GM18873 (cell line): ENCODE measurements around the gene TOGARAM2.

ENCODE experiments used
- ATAC-seq: cut with Tn5 transposase; IDR thresholded peaks from one replicate; pipeline ENCODE4 v1.9.1; 2021; ENCODE audit warnings: mild to moderate bottlenecking, moderate library complexity, moderate number of reproducible peaks; ENCODE audit not compliant: unreplicated experiment, low FRiP score

Gene TOGARAM2

DNA sequence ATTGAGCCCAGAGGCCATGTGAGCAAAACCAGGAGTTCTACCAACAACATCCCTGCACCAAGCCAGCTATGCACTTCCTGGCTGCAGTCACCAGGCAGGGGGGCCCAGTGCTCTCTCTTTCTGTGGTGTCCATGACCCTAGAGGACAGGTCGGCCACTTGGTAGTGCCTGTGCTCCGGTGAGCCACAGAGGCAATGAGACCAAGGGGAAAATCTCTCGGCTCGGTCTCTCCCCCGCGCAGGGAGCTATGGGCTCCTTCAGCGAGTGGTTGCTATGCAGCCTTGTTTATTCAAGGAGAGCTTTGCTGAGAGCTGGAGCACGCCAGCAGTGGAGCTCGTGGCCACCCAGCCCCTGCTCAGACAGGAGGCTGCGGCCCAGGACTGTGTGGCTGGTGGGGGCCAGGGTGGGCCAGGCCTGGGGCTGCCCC lies at the start of gene TOGARAM2:
TSS of gene TOGARAM2 (plus strand) at position 283 of the 426 bp plus-strand sequence. CDS start 13,537 bp downstream, outside the sequence.
- no peak for ATAC-seq

- no peak for ATAC-seq
These were observed 46.3 kb upstream of the TOGARAM2 start for GRCh38 chr2:28934769-28935168.

DNA sequence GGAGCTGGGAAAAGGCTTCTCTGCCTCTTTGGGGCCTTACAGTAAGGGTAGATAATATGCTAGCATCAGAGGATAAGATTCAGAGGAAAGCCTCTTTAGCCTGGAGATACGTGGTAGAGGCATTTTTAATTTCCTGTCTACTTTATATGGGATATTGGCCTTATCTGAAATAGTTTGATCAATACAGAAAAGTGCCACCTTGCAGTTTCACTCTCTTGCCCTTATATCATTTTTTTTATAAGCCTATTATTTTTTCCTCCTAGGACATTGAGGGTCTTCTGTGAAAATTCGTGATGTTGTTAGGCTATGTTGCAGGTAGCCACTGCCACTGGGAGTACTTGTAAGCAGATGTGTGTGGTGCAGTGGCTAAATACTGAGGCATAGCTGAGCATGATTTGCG lies 40.1 kb upstream of the TOGARAM2 start:
- no peak for ATAC-seq

- no peak for ATAC-seq
These were observed 36.4 kb upstream of the TOGARAM2 start for GRCh38 chr2:28944535-28945248.

GRCh38 chr2:28948160-28948559 lies 32.9 kb upstream of the TOGARAM2 start:
- no peak for ATAC-seq

DNA sequence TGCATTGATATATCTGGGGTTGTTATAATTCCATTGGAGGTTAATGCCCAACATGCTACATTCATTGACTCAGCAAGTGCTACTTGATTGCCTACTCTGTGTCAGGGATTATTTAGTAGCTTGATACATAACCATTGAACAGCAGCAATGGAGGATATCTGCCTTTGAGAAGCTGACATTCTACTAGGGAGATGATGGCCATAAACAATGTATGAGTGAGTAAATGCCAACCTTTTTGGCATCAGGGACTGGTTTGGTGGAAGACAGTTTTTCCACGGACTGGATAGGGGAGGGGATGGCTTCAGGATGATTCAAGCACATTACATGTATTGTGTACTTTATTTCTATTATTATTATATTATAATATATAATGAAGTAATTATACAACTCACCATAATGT lies 31.9 kb upstream of the TOGARAM2 start:
- ATAC-seq, result no peak

DNA sequence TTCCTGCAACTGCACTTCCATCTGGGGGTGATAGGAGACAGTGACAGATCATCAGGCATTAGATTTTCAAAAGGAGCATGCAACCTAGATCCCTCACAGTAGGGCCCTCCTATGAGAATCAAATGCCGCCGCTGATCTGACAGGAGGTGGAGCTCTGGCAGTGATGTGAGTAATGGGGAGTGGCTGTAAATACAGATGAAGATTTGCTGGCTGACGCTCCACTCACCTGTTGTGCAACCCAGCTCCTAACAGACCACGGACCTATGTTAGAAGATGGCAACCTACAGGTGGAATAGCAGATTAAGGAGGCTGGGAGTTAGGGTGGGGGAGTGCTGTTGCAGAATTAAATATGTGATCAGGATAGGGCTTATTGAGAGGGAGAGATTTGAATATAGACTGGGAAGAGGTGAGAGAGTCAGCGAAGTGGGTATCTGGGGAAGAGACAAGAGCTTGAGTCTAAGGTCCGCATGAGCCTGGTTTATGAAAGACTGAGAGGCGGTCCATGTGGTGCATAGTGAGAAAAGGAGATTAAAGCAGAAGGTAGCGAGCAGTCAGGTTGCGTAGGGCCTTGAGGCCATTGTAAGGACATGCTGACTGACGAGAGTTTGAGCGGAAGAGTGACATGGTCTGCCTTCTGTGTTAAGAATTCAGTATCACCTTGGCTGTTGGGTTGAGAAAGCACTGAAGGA lies 31.3 kb upstream of the TOGARAM2 start:
- ATAC-seq, result no peak

DNA sequence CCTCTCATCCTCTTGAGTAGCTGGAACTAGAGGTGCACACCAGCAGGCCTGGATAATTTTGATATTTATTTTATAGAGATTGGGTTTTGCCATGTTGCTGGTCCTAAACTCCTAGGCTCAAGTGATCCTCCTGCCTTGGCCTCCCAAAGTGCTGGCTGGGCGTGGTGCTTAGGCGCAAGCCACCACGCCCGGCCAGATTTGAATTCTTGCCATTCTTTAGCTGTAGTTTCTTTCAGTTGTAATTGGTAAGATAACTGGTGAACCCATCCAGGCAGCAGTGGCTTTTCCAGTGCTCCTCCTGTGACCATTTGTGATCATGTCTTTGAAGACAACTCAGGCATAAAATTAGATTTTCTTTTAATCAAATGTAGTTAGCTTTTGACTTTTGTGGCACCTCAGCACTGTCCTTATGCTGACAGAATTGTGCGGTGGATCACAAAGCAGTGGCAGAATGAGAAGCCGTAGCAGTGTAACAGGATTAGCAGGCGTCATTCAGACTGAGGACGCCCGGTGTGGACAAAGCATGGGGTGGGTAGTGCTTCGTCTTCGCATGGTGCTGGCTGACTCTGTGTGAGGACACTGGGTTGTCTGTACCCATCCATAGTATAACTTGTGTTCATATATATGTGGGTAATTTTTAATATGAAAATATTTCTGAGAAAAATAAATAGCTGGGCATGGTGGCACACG lies 30.0 kb upstream of the TOGARAM2 start:
- ATAC-seq, result no peak

GRCh38 chr2:28951910-28952835 lies 28.9 kb upstream of the TOGARAM2 start:
- no peak for ATAC-seq

GRCh38 chr2:28952836-28953211 lies 28.3 kb upstream of the TOGARAM2 start:
- ATAC-seq, result no peak

DNA sequence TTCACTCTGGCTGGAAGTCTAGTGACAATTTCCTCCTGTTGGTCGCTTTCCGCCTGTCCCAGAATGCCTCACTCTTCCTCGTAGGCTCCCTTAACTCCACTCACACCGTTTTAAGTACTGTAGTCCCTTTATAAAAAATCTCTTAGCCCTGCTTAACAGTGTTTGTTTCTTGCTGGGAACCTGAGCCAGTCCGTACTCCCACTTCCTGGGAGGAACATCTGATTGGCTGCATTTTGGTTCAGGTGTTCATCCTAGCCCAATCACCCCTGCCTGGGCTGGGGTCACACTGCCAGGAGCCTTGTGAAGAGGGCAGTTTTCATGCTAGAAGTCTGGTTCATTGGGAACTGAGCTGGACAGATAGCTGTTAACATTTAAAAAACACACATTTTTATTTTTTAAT lies 25.6 kb upstream of the TOGARAM2 start:
- no peak for ATAC-seq

GRCh38 chr2:28956415-28956826 lies 24.7 kb upstream of the TOGARAM2 start:
- ATAC-seq, result no peak

- no peak for ATAC-seq
These were observed 24.2 kb upstream of the TOGARAM2 start for GRCh38 chr2:28956890-28957289.

- ATAC-seq, result no peak
These were observed 22.4 kb upstream of the TOGARAM2 start for GRCh38 chr2:28958689-28959088.

DNA sequence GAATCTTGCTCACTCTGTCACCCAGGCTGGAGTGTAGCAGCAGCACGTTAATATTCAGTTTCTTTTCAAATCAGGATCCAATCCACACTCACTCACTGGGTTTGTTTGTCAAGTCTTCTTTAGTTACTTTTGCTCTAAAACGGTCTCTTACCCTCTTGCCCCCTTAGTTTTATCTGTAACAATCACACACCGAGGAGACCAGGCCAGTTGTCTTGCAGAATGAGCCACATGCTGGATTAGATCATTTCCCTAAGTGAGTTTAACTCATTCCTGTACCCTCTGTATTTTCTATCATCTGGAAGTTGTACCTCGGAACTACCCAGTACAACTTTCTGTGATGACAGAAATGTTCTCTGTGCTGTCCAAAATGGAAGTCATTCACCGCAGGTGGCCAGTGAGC lies 20.7 kb upstream of the TOGARAM2 start:
- no peak for ATAC-seq

- ATAC-seq, result no peak
These were observed 18.6 kb upstream of the TOGARAM2 start for GRCh38 chr2:28962505-28962904.

DNA sequence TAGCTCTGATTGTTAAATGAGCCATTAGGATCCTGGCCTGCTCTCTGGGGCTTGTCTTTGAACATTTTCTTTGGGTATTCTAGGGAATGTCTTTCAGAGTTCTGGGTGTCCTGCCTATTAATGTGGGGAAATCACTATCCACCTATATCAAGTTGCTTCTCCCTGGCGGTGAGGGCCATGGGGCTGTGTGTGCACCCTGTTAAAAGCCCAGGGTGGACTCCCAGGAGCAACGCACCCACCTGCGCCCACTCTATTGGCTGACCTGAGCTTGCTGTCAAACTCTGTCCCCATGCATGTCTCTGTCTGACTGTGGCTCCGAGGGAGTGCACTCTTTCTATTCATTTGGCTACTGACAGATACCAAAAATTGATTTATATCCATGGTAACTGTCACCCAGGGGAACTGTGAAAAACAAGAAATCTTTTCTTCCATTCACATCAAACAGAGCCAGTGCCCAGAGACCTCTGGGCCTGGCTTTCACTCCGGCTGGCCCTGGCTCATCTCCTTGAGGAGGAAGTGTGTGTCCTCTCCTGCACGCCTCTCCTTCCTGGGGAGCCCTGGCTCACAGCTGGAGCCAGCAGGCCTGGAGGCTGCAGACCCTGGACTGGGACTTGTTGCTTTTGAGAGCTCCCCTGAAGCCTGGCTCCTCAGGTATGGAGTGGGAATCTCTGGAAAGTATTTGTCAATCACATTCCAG lies 10.5 kb upstream of the TOGARAM2 start:
- no peak for ATAC-seq

GRCh38 chr2:28972778-28973335 lies 8.2 kb upstream of the TOGARAM2 start:
- no peak for ATAC-seq

GRCh38 chr2:28974252-28974651 lies 6.8 kb upstream of the TOGARAM2 start:
- ATAC-seq, result no peak

DNA sequence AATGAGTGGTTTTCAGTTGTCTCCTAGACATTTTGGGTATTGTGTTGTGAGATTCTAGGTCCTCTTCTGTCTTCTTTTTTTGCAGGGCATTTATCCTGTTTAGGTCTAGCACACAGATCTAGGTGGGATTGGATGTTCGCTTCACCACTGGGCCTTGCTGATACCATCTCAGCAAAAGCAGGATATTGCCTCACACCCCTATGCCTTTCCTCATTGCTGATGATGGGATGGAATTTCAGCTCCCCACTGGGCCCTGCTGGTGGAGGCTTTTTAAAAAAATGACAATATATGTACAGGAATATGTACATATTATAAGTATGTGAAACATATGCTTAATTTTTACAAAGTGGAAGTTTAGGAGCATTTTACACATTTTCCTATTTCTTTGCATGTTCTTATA lies 5.4 kb upstream of the TOGARAM2 start:
- no peak for ATAC-seq
